ENCODE measurements around the gene PTAFR.

PTAFR gene

DNA sequence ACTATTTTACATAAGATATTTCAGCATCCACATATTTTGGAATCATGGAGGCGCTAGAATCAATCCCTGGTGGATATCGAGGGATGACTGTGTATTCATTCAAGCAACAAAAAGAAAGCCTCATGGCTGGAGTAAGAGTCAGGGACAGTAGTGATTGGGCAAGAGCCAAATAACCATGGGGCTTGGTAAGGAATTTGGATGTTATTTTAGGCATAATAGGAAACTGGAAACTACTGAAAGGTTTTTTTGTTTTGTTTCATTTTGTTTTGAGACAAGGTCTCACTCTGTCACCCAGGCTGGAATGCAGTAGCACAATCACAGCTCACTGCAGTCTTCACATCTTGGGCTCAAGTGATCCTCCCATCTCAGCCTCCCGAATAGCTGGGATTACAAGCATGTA is 54.3 kb downstream of the PTAFR start:
- DNase-seq (ENCODE audit: low read depth in 2 of 3, low spot score in 1 of 3), result no peak

DNA sequence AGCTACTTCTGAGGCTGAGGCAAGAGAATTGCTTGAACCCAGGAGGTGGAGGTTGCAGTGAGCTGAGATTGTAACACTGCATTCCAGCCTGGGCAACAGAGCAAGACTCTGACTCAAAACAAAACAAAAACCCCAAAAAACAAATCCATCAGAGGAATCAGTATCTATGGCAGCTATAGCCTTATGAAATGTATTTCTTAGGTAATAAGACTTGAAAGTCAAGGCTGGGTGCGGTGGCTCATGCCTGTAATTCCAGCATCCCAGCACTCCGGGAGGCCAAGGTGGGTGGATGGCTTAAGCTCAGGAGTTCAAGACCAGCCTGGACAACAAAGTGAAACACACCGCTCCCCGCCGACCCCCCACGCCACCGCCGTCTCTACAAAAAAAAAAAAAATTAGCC is 56.9 kb downstream of the PTAFR start:
- DNase-seq (ENCODE audit: low read depth in 2 of 3, low spot score in 1 of 3), result no peak

DNA sequence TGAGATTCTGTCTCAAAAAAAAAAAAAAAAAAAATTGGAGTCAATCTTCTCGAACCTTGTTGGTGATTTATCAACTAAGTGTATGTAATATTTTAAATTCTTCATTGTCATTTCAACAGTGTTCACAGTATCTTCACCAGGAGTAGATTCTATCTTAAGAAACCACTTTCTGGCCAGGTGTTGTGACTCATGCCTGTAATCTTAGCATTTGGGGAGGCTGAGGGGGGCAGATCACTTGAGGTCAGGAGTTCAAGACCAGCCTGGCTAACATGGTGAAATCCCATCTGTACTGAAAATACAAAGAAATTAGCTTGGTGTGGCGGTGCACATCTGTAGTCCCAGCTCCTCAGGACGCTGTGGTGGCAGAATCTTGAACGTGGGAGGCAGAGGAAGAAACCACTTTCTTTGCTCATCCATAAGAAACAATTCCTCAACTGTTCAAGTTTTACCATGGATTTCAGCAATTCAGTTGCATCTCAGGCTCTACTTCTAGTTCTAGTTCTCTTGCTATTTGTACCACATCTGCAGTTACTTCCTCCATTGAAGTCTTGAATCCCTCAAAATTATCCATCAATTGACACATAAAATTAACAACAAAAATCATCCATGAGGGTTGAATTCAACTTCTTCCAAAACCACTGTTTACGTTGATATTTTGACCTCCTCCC is 57.7 kb downstream of the PTAFR start:
- DNase-seq (ENCODE audit: low read depth in 2 of 3, low spot score in 1 of 3), result no peak

DNA sequence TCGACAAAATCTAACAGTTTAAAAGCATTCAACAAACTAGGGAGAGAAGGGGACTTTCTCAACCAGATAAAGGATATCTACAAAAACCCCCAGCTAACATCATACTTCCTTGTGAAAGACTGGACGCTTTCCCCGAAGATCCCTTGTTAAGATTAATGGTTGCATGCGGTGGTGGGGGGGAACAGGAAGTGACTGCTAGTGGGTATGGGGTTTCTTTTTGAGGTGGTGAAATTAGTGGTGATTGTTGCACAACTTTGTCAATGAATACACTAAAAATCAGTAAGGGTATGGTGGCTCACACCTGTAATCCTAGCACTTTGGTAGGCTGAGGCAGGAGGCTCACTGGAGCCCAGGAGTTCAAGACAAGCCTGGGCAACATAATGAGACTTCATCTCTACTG is 61.2 kb downstream of the PTAFR start:
- peak; percentile 19 to 30 (median 30) for DNase-seq (ENCODE audit: low read depth in 2 of 3, low spot score in 1 of 3)

DNA sequence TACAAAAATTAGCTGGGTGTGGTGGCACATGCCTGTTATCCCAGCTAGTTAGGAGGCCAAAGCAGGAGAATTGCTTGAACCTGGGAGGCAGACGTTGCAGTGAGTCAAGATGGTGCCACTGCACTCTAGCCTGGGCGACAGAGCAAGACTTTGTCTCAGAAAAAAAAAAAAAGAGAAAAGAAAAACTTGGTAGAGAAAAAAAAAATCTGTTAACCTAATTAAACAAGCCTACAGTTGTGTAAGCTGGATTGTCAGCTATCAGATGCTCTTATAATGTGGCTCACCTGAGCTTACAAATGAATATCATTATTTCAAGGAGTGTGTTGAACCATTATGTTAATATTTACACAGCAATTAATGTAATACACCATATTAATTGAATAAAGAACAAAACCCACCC is 61.6 kb downstream of the PTAFR start:
- DNase-seq (ENCODE audit: low read depth in 2 of 3, low spot score in 1 of 3), result no peak

DNA sequence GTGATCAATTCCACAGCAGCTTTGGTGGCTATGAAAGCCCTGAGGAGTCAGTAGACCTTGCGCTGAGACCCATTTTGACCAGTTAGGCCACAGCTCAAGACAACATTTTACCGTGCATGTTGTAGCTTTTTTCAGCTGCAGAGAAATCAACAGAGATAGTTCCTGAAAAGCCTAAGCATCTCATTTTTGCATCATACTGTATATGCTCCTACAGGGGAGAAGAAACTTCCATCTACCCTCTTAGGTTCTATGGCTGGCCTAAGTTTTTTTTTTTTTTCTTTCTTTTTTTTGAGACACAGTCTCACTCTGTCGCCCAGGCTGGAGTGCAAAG is 63.3 kb downstream of the PTAFR start:
- peak in 1 of 3 donors; percentile 15 for DNase-seq (ENCODE audit: low read depth in 2 of 3, low spot score in 1 of 3)

DNA sequence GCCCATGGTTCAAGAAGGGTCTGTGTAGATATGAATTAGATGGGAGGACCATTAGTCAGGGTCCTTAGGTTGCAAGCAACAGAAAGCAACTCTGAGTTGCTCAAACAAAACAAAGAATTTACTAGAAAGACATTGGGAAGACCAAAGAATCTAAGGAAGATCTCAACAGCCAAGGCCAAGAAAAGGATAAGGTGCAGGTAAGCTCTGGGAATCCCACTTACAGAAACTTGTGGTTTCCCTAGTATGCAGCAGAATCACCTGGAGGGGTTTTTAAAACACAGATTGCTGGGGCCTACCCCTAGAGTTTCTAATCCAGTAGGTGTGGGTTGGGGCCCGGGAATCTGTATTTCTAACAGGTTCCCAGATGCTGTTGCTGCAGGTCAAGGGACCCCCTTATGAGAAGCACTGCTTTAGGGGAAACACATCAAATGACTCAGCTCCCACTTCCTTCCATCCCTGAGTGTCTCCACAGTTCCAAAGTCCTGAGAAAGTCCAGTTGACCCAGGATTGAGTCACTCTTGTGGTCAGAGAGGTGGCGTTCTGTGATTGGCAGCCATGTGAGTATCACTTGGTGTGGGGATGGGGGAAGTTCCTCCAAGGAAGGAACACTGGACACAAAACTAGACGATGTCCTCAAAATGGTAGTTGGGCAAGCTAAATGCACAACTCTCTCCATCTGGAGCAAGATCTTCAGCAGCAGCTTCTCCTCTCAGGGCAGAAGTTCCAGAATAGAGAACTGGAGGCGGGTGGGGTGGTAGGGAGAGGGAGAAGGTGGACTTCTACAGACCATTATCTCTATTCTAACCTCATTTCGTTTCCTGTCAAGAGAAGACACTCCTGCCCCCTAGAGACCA is 63.9 kb downstream of the PTAFR start:
- no peak for DNase-seq (ENCODE audit: low read depth in 2 of 3, low spot score in 1 of 3)

DNA sequence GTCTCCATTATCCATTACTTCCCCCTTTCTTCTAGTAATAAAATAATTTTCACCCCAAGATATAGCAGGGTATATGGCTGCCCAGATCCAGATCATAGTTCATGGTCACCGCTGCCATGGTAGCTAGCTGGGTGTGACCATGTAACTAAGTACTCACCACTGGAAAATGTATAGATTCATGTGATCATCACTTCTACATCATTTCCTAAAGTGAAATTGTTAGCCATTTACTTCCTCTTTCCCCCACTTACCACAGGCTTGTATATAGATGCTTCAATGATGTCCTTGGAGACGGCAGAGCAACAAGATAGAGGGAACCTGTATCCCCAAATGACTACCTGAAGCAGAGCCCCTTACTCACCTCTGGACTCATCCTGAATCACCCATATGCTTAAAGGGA is 65.3 kb downstream of the PTAFR start:
- no peak for DNase-seq (ENCODE audit: low read depth in 2 of 3, low spot score in 1 of 3)

DNA sequence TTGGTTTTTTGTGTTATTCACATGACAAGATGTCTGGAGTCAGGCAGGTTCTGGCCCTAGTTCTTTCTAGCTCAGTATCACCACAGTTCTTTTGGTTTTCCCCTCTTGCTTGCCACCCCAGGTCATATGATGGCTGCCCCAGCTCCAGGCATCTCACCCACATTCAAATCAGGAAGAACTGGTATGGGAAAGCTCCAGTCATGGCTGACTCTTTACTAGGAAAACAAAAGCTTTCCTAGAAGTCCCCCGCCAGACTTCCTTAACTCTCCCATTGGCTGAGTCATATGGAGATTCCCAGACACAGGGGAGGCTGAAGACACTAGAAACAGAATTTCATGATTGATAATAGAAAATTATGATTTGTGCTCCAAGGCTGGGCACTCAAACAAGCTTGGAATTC is 65.9 kb downstream of the PTAFR start:
- no peak for DNase-seq (ENCODE audit: low read depth in 2 of 3, low spot score in 1 of 3)

DNA sequence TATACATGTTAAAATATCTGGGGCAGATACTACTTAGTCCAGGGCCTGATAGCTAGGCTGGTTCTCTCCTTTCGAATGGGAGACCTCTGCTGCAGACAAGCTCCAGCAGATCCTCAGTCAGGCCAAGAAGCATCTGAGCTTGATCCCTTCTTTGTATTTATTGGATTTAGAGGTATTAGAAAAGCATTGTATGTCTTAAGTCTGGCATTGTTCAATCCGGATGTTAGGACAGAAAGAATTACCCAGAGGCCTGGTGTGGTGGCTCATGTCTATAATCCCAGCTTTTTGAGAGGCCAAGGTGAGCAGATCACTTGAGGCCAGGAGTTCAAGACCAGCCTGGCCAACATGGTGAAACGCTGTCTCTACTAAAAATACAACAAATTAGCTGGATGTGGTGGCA is 66.9 kb downstream of the PTAFR start:
- no peak for DNase-seq (ENCODE audit: low read depth in 2 of 3, low spot score in 1 of 3)

DNA sequence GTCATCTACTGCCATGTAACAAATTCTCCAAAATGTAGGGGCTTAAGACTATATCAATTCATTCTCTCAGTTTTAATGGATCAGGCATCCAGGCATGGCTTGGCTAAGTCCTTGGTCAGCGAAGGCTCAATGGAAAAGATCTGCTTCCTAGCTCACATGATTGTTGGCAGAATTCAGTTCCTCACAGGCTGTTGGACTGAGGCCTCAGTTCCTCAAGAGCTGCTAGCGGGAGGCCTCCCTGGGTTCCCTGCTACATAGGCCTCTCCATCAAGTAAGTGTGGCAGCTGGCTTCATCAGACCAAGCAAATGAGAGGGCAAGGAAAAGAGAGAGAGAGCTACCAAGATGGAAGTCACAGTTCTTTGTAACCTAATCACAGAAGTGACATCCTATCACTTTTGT is 68.5 kb downstream of the PTAFR start:
- DNase-seq (ENCODE audit: low read depth in 2 of 3, low spot score in 1 of 3), result no peak

DNA sequence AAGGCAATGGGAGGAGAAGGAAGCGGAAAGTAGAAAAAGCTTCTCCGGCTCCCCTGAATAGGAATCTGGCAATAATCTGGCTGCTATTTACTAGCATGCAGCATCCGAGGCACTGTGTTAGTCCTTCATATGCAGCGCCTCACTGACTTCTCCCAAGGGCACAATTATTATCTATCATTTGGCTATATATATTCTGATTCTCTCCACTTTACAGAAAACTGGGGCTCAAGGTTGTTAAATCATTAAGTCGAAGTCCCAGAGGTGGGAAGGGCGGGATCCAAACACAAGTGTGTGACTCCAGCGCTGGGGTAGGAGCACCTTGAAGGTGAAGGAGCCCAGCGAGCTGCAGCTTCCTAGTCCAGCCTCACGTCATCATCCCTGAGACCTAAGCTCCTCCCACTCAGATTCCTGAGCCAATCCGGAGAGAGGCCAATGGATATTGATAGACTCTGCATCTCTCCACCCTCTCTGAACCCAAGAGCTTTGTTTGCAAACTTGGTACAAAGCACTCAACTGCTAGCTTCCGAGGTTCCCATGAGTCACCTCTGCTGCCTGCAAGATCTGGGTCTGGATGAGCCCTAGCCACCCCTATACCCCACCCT is 71.5 kb downstream of the PTAFR start:
- no peak for DNase-seq (ENCODE audit: low read depth in 2 of 3, low spot score in 1 of 3)

DNA sequence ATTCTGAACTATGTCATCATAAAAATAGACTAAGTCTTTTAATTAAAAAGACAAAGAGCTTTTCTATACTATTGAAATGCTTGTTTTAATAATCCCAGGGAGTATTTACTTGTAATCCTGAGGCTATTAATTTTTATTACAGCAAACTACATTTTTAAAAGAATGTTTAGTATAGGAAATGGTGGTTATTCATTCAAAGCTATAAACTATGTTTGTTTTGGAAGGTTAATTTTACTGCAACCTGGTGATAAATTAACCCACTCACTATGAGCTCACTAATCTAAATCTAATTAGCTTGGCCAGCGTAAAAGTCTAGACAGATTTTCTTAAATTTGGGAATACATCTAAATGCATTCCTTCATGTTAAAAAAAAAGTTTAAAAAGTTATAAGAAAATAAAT is 74.3 kb downstream of the PTAFR start:
- DNase-seq (ENCODE audit: low read depth in 2 of 3, low spot score in 1 of 3), result no peak

DNA sequence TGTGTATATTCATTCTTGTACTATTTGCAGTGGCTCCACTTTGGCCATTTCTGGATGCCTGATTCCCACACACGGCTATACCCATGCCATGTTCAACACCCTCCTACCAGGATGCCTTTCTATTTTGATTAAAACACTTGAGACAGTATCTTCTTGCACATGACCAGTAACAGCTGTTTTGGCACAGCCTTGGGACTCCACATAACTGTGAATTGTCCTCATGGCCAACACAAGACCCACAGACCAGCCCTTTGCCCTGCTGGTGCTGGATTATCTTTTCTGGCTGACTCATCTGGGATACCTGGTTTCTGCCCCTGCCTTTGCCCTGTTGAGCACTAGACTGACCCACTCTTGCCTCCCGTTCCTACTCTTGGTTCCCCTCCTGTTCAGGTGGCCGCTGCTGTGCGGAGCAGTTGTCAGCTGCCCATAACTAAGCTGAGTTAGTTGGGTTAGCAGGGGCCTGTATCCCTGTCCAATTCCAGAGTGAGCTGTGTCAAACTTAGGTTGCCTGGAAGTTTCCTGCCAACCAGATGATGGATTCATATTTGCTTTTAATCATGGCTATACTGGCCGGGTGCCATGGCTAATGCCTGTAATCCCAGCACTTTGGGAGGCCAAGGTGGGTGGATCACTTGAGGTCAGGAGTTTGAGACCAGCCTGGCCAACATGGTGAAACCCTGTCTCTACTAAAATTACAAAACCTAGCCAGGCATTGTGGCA is 77.3 kb downstream of the PTAFR start:
- DNase-seq (ENCODE audit: low read depth in 2 of 3, low spot score in 1 of 3), result no peak
